Brain microvascular endothelial cell (primary cell): ENCODE results near the gene TDRKH.

Source experiments
- DNase-seq: peaks from one replicate; pipeline ENCODE4 v3.0.0-alpha.2; 2020
- H3K27ac ChIP-seq: fragments of 250-450 bp; sonication (Bioruptor Pico); 2 replicates; pipeline ENCODE4 v1.5.1; 2020; ENCODE audit warnings: mild to moderate bottlenecking, moderate library complexity
- H3K27me3 ChIP-seq: fragments of 250-450 bp; sonication (Bioruptor Pico); replicated peaks from 2 replicates; pipeline ENCODE4 v1.5.1; 2020; ENCODE audit warnings: mild to moderate bottlenecking
- H3K36me3 ChIP-seq: fragments of 250-450 bp; sonication (Bioruptor Pico); replicated peaks from 2 replicates; pipeline ENCODE4 v1.5.1; 2020; ENCODE audit warnings: mild to moderate bottlenecking
- H3K4me3 ChIP-seq: 2 replicates; pipeline ENCODE4 v1.5.1; 2011; ENCODE audit warnings: low read depth, mild to moderate bottlenecking, control low read depth, low read length, moderate library complexity
- CTCF ChIP-seq: IDR thresholded peaks from 2 replicates; pipeline ENCODE4 v1.5.1; 2011; ENCODE audit warnings: low read depth, mild to moderate bottlenecking, moderate library complexity, low read length, control low read depth, inconsistent platforms; ENCODE audit errors: missing control alignments
- in situ Hi-C: cut with HindIII; loops from 2 replicates; pipeline ENCODE4 v1.10.0; 2017; ENCODE audit warnings: low sequenced_read_pairs, low pct_ligation_motif_present

TDRKH gene

GRCh38 chr1:151809985-151810556 is 19.8 kb upstream of the TDRKH start:
- no peak for DNase-seq
- Histone ChIP-seq H3K27me3 (peaks cover 17% of the 10 kb centered on the region), H3K27ac (no peak overlapping the region), H3K4me3 (no peak overlapping the region), H3K36me3 (no peaks in the 10 kb centered on the region)
- in situ Hi-C loops = no loop called here
- TF ChIP-seq CTCF = no peak

GRCh38 chr1:151809290-151809984 is 19.1 kb upstream of the TDRKH start:
- in situ Hi-C loops = no loop called here
- no peak for DNase-seq
- Histone ChIP-seq H3K27ac (no peak overlapping the region), H3K4me3 (no peak overlapping the region), H3K27me3 (peaks cover 21% of the 10 kb centered on the region), H3K36me3 (no peaks in the 10 kb centered on the region)
- no peak for TF ChIP-seq CTCF

GRCh38 chr1:151807766-151808165 is 17.5 kb upstream of the TDRKH start:
- in situ Hi-C loops = no loop called here
- Histone ChIP-seq H3K27ac (no peak overlapping the region), H3K4me3 (no peak overlapping the region), H3K27me3 (peaks cover 27% of the 10 kb centered on the region), H3K36me3 (no peaks in the 10 kb centered on the region)
- no peak for DNase-seq
- TF ChIP-seq CTCF = no peak

GRCh38 chr1:151807131-151807530 is 16.8 kb upstream of the TDRKH start:
- DNase-seq = no peak
- Histone ChIP-seq H3K27me3 (peaks cover 30% of the 10 kb centered on the region), H3K36me3 (no peaks in the 10 kb centered on the region), H3K4me3 (no peak overlapping the region), H3K27ac (no peak overlapping the region)
- in situ Hi-C loops = no loop called here
- no peak for TF ChIP-seq CTCF

GRCh38 chr1:151806170-151806569 is 15.9 kb upstream of the TDRKH start:
- in situ Hi-C loops = no loop called here
- no peaks in the 10 kb centered on the region for H3K36me3 ChIP-seq

More at GRCh38 chr1:151806170-151806569, 15.9 kb upstream of the TDRKH start:
- Histone ChIP-seq H3K4me3 (no peak overlapping the region), H3K27me3 (peaks cover 30% of the 10 kb centered on the region), H3K27ac (no peak overlapping the region)
- no peak for DNase-seq
- no peak for TF ChIP-seq CTCF
